ENCODE measurements around the gene SLC35E1.

DNA sequence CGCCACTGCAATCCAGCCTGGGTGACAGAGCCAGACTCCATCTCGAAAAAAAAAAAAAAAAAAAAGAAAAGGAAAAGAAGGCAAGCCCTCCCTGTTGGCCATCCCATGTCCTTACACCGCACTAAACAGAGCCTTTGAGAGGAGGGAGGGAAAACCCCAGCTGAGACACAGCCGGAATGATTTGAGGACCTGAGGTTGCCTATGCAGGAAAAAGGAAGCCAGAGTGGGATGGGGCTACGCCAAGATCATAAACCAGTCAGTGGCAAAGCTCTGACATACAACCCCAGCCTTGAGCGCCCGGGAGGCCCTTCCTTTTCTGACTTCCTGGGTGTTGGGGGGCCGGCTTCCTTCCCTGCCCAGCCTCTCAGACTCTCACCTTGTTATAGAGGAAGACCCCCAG is 17.4 kb downstream of the SLC35E1 start:
- TF ChIP-seq, protein P1, sequence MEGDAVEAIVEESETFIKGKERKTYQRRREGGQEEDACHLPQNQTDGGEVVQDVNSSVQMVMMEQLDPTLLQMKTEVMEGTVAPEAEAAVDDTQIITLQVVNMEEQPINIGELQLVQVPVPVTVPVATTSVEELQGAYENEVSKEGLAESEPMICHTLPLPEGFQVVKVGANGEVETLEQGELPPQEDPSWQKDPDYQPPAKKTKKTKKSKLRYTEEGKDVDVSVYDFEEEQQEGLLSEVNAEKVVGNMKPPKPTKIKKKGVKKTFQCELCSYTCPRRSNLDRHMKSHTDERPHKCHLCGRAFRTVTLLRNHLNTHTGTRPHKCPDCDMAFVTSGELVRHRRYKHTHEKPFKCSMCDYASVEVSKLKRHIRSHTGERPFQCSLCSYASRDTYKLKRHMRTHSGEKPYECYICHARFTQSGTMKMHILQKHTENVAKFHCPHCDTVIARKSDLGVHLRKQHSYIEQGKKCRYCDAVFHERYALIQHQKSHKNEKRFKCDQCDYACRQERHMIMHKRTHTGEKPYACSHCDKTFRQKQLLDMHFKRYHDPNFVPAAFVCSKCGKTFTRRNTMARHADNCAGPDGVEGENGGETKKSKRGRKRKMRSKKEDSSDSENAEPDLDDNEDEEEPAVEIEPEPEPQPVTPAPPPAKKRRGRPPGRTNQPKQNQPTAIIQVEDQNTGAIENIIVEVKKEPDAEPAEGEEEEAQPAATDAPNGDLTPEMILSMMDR (IDR thresholded peaks at IDR 0.05; ENCODE audit: low read depth, low read length), result no peak
- no peak for TF ChIP-seq EZH2phosphoT487 (IDR thresholded peaks at IDR 0.05; ENCODE audit: low read depth)

All from OCI-LY3 (cell line).